HG03469 (cell line): ENCODE measurements around the gene ATG2B.
"Not testable (repeated sequence)": the region's sequence is repeated elsewhere in the genome, so short reads cannot be mapped to it uniquely, and the experiment has no call there.

Experiments
- ATAC-seq: cut with Tn5 transposase; IDR thresholded peaks from one replicate; pipeline ENCODE4 v1.9.1; 2021; ENCODE audit warnings: mild to moderate bottlenecking, moderate library complexity, moderate number of reproducible peaks; ENCODE audit not compliant: unreplicated experiment

The ATG2B gene

GRCh38 chr14:96255501-96256366 is 107.4 kb downstream of the ATG2B start, which contains the start of gene BDKRB1:
TSS of gene BDKRB1 (plus strand) at chr14:96256210. CDS start at chr14:96263683, 7,473 bp downstream.
- no peak for ATAC-seq

- no peak for ATAC-seq
These were observed 108.5 kb downstream of the ATG2B start for GRCh38 chr14:96254687-96255086.

GRCh38 chr14:96252999-96253539 is 110.1 kb downstream of the ATG2B start:
- ATAC-seq = no peak

- no peak for ATAC-seq
These were observed 110.7 kb downstream of the ATG2B start for GRCh38 chr14:96252323-96252998.

- ATAC-seq = no peak
These were observed 111.4 kb downstream of the ATG2B start for GRCh38 chr14:96251656-96252155.

GRCh38 chr14:96250485-96250884 is 112.7 kb downstream of the ATG2B start:
- ATAC-seq = no peak

GRCh38 chr14:96249029-96249428 is 114.1 kb downstream of the ATG2B start:
- ATAC-seq = no peak

- ATAC-seq = no peak
These were observed 116.1 kb downstream of the ATG2B start for GRCh38 chr14:96247031-96247430.

GRCh38 chr14:96246539-96246847 is 116.6 kb downstream of the ATG2B start:
- no peak for ATAC-seq

GRCh38 chr14:96245710-96246538 is 117.2 kb downstream of the ATG2B start:
- no peak for ATAC-seq

- ATAC-seq = not testable (repeated sequence)
These were observed 118.1 kb downstream of the ATG2B start for GRCh38 chr14:96245074-96245473.

GRCh38 chr14:96243785-96244184 is 119.4 kb downstream of the ATG2B start:
- ATAC-seq = no peak

- no peak for ATAC-seq
These were observed 121.0 kb downstream of the ATG2B start for GRCh38 chr14:96242126-96242525.

GRCh38 chr14:96240641-96241040 is 122.5 kb downstream of the ATG2B start:
- ATAC-seq = no peak

GRCh38 chr14:96239711-96240141 is 123.4 kb downstream of the ATG2B start:
- no peak for ATAC-seq

GRCh38 chr14:96238676-96239265 is 124.4 kb downstream of the ATG2B start:
- no peak for ATAC-seq

GRCh38 chr14:96237641-96238040 is 125.5 kb downstream of the ATG2B start:
- ATAC-seq = no peak

- ATAC-seq = no peak
These were observed 127.7 kb downstream of the ATG2B start for GRCh38 chr14:96235426-96235825.

- ATAC-seq = no peak
These were observed 129.5 kb downstream of the ATG2B start for GRCh38 chr14:96233661-96234060.

- ATAC-seq = no peak
These were observed 130.6 kb downstream of the ATG2B start for GRCh38 chr14:96232506-96232905.
